Measurements from ENCODE around the gene BCL2L1. TPM values are rescaled to one million over a fixed set of nuclear protein-coding genes. Genes with fewer than 3 reads are reported as not detected.
A peak's percentile ranks its signal among the peaks of the same experiment; 100 is the strongest.

Gene BCL2L1
- total RNA-seq, 1 donor from 2014 or later = 60.0 TPM

GRCh38 chr20:31705191-31705590 lies 17.5 kb downstream of the BCL2L1 start:
- H3K79me2 ChIP-seq (ENCODE audit: low read depth) = peaks cover 95% of the 10 kb centered on the region
- Mint-ChIP-seq H3K9me3 (no peaks in the 10 kb centered on the region), H3K27me3 (ENCODE audit: insufficient read depth, low read depth) (peaks cover 2% of the 10 kb centered on the region), H3K4me3 (no peak overlapping the region), H3K4me1 (peaks cover 4% of the 10 kb centered on the region), H3K36me3 (peaks cover 40% of the 10 kb centered on the region), H3K27ac (no peak overlapping the region)
- H3K4me3 ChIP-seq = no peak overlapping the region
- H3K4me1 ChIP-seq = peaks cover 7% of the 10 kb centered on the region
- no peaks in the 10 kb centered on the region for H3F3A ChIP-seq (ENCODE audit: low read depth)
- H3K4me2 ChIP-seq = no peak overlapping the region
- no peak overlapping the region for H3K27ac ChIP-seq
- TF ChIP-seq EZH2phosphoT487 (IDR thresholded peaks at IDR 0.05) (no peak), EZH2 (IDR thresholded peaks at IDR 0.05) (no peak)
- TF ChIP-seq, protein P1, sequence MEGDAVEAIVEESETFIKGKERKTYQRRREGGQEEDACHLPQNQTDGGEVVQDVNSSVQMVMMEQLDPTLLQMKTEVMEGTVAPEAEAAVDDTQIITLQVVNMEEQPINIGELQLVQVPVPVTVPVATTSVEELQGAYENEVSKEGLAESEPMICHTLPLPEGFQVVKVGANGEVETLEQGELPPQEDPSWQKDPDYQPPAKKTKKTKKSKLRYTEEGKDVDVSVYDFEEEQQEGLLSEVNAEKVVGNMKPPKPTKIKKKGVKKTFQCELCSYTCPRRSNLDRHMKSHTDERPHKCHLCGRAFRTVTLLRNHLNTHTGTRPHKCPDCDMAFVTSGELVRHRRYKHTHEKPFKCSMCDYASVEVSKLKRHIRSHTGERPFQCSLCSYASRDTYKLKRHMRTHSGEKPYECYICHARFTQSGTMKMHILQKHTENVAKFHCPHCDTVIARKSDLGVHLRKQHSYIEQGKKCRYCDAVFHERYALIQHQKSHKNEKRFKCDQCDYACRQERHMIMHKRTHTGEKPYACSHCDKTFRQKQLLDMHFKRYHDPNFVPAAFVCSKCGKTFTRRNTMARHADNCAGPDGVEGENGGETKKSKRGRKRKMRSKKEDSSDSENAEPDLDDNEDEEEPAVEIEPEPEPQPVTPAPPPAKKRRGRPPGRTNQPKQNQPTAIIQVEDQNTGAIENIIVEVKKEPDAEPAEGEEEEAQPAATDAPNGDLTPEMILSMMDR (IDR thresholded peaks at IDR 0.05) = no peak
- no peak for DNase-seq (ENCODE audit: low spot score)
- H3K27me3 ChIP-seq = no peaks in the 10 kb centered on the region
- H3K36me3 ChIP-seq = peaks cover 4% of the 10 kb centered on the region
- H2AFZ ChIP-seq (replicated peaks) = no peak overlapping the region
- no peaks in the 10 kb centered on the region for H3K9me3 ChIP-seq (ENCODE audit: low read depth)
- H4K20me1 ChIP-seq (ENCODE audit: low read depth) = peaks cover 23% of the 10 kb centered on the region
- no peak overlapping the region for H3K9ac ChIP-seq

DNA sequence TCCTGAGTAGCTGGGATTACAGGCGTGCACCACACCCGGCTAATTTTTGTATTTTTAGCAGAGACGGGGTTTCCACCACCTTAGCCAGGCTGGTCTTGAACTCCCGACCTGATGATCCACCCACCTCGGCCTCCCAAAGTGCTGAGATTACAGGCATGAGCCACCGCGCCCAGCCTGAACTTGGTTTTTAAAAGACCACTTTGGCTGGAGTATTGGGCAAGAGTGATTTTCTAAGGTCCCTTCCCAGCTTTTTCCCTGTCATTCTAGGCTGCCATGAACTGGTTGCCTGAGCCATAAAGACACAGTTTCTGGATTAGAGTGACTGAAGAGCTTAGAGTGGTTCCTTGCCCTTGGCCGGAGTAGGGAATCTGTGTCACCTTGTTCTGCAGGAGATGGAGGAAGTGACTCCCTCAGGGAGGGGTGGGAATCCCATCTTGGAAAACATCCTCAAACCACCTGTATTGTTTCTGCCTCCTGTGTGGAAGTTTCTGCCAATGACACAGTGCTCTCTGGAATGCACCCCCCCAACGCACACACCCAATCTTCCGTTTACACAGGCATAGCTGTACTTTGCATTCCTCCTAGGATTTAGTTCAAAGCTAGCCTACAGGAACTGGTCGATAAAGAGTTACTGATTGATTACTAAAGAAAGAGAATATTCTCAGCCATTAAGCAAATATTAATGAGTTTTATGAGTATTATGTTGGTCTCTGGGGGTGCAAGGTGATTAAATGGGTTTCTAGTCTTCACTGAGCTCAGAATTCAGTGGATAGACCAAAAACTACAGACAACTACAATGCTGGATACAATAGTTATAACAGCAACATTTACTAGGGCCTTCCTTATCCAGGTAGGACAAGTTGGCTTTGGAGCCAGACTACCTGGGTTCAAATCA lies 18.2 kb downstream of the BCL2L1 start:
- peaks cover 4% of the 10 kb centered on the region for H3K36me3 ChIP-seq
- H3K36me3 Mint-ChIP-seq = peaks cover 35% of the 10 kb centered on the region
- no peak overlapping the region for H3K9ac ChIP-seq
- H3K27ac ChIP-seq = no peak overlapping the region
- no peak overlapping the region for H3K4me3 ChIP-seq
- peaks cover 4% of the 10 kb centered on the region for H3K4me1 Mint-ChIP-seq
- H4K20me1 ChIP-seq (ENCODE audit: low read depth) = peaks cover 23% of the 10 kb centered on the region
- peak; percentile 32 for DNase-seq (ENCODE audit: low spot score)
- TF ChIP-seq EZH2 (IDR thresholded peaks at IDR 0.05) (no peak), EZH2phosphoT487 (IDR thresholded peaks at IDR 0.05) (no peak)
- TF ChIP-seq, protein P1 (IDR thresholded peaks at IDR 0.05) = no peak
- no peak overlapping the region for H3K4me2 ChIP-seq
- H3K27me3 Mint-ChIP-seq (ENCODE audit: insufficient read depth, low read depth) = peaks cover 2% of the 10 kb centered on the region
- H3K4me1 ChIP-seq = peaks cover 7% of the 10 kb centered on the region
- no peaks in the 10 kb centered on the region for H3K9me3 Mint-ChIP-seq
- H2AFZ ChIP-seq (replicated peaks) = no peak overlapping the region
- H3K79me2 ChIP-seq (ENCODE audit: low read depth) = peaks cover 93% of the 10 kb centered on the region
- no peak overlapping the region for H3K4me3 Mint-ChIP-seq
- H3F3A ChIP-seq (ENCODE audit: low read depth) = no peaks in the 10 kb centered on the region
- H3K27ac Mint-ChIP-seq = no peak overlapping the region
- H3K27me3 ChIP-seq = no peaks in the 10 kb centered on the region
- no peaks in the 10 kb centered on the region for H3K9me3 ChIP-seq (ENCODE audit: low read depth)

- Mint-ChIP-seq H3K4me1 (peaks cover 4% of the 10 kb centered on the region), H3K4me3 (no peak overlapping the region), H3K27me3 (ENCODE audit: insufficient read depth, low read depth) (peaks cover 2% of the 10 kb centered on the region)
These were observed 21.1 kb downstream of the BCL2L1 start for GRCh38 chr20:31701591-31701990.

GRCh38 chr20:31700747-31701146 lies 21.9 kb downstream of the BCL2L1 start:
- no peak overlapping the region for H3K27ac Mint-ChIP-seq

More at GRCh38 chr20:31701591-31701990, 21.1 kb downstream of the BCL2L1 start:
- H3K4me2 ChIP-seq = no peak overlapping the region
- no peak for DNase-seq (ENCODE audit: low spot score)
- H4K20me1 ChIP-seq (ENCODE audit: low read depth) = peaks cover 11% of the 10 kb centered on the region
- no peaks in the 10 kb centered on the region for H3K36me3 ChIP-seq
- no peak overlapping the region for H3K4me3 ChIP-seq
- H3K36me3 Mint-ChIP-seq = peaks cover 26% of the 10 kb centered on the region
- H3K27ac Mint-ChIP-seq = no peak overlapping the region
- no peak overlapping the region for H3K9ac ChIP-seq
- TF ChIP-seq EZH2phosphoT487 (IDR thresholded peaks at IDR 0.05) (no peak), EZH2 (IDR thresholded peaks at IDR 0.05) (no peak)
- no peaks in the 10 kb centered on the region for H3K9me3 Mint-ChIP-seq
- H2AFZ ChIP-seq (replicated peaks) = no peak overlapping the region
- peaks cover 65% of the 10 kb centered on the region for H3K79me2 ChIP-seq (ENCODE audit: low read depth)
- H3K27me3 ChIP-seq = no peaks in the 10 kb centered on the region
- H3F3A ChIP-seq (ENCODE audit: low read depth) = no peaks in the 10 kb centered on the region
- H3K4me1 ChIP-seq = no peaks in the 10 kb centered on the region
- H3K9me3 ChIP-seq (ENCODE audit: low read depth) = no peaks in the 10 kb centered on the region
- H3K27ac ChIP-seq = no peak overlapping the region

More at GRCh38 chr20:31700747-31701146, 21.9 kb downstream of the BCL2L1 start:
- no peak overlapping the region for H3K9ac ChIP-seq
- no peak for TF ChIP-seq EZH2 (IDR thresholded peaks at IDR 0.05)
- no peak overlapping the region for H3K4me3 ChIP-seq
- peaks cover 11% of the 10 kb centered on the region for H4K20me1 ChIP-seq (ENCODE audit: low read depth)
- no peaks in the 10 kb centered on the region for H3K4me1 ChIP-seq
- peaks cover 8% of the 10 kb centered on the region for H3F3A ChIP-seq (ENCODE audit: low read depth)
- no peaks in the 10 kb centered on the region for H3K27me3 ChIP-seq
- no peaks in the 10 kb centered on the region for H3K9me3 ChIP-seq (ENCODE audit: low read depth)
- Mint-ChIP-seq H3K27me3 (ENCODE audit: insufficient read depth, low read depth) (peaks cover 2% of the 10 kb centered on the region), H3K9me3 (no peaks in the 10 kb centered on the region), H3K4me3 (no peak overlapping the region), H3K4me1 (peaks cover 4% of the 10 kb centered on the region), H3K36me3 (peaks cover 22% of the 10 kb centered on the region)
- no peak overlapping the region for H3K4me2 ChIP-seq
- H3K36me3 ChIP-seq = no peaks in the 10 kb centered on the region
- H2AFZ ChIP-seq (replicated peaks) = no peak overlapping the region
- H3K27ac ChIP-seq = no peak overlapping the region
- peaks cover 66% of the 10 kb centered on the region for H3K79me2 ChIP-seq (ENCODE audit: low read depth)
- DNase-seq (ENCODE audit: low spot score) = no peak

Measured in neural progenitor cell (in vitro differentiated cells).